NCI-H82 treated with DMSO at 0.1 percent for 48 hours (cell line): Measurements from ENCODE around the gene PGA5.

Experiments
- DNase-seq: peaks from one replicate; lab custom pipeline; 2025; ENCODE audit not compliant: unreplicated experiment; lab: John Stamatoyannopoulos, UW

PGA5 gene

DNA sequence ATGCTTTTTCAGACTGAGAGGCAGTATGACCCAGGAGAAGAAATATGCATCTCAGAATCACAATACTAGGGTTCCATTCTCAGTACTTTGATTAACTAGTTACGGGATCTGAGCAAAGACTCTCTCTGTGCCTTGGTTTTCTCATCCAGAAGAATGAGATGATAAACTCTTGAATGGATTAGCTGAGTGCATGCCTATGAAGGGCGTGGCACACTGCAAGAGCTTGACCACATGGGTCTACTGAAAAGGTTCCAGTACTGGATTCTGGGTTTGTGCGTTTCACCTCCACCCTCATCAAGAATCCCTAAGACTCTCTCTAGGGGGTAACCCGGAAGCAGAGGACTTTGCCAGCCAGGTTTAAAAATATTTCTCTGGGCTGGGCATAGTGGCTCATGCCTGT lies 25.6 kb downstream of the PGA5 start:
- no peak for DNase-seq

DNA sequence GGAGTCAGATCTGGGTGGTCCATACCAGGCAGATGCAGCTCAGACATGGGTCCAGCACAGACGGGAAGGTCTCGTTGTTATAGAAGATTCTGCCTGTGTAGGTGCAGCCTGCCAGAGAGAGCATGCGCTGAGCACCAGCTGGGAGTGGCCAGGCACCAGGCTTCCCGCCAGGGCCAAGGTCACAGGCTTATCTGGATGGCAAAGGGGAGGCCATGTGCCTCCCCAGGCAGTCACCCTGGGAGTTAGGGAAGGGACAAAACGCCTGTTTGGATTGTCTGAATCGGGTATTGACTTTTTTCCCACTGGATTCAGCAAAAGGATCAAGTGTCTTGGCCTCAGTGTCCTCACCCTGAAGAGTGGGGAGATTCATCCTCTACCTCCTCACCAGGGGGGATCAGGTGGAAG lies 26.5 kb downstream of the PGA5 start:
- no peak for DNase-seq

DNA sequence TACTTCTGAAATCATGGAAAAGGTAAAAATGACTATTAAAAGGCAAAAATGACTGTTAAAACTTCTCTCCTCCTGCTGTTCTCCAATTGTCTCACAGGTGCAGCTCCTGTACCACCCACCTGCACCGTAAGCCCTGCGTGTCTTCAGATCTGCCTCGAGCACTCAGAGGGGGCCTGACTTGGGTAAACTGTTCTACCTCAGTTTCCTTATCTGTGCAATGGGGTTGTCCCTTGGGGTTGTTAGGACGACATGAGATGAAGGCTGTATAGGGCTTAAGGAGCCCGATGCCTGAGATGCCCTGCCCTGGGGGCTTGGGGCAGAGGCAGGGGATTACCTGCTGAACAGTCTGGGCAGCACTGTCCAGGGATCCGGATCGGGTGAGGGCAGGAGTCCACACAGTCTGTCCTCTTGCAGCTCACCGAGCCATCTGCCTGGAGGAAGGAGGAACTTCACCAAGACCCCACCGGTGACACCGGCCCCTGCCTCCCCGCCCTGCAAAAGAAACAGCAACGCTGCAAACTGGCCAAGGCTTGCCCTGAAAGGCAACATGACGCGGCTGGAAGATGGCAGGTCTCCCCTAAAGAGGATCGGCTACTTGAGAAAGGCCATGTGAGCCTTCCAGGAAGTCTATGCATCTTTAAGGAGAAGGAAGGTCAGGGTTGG lies 27.7 kb downstream of the PGA5 start:
- DNase-seq = no peak

DNA sequence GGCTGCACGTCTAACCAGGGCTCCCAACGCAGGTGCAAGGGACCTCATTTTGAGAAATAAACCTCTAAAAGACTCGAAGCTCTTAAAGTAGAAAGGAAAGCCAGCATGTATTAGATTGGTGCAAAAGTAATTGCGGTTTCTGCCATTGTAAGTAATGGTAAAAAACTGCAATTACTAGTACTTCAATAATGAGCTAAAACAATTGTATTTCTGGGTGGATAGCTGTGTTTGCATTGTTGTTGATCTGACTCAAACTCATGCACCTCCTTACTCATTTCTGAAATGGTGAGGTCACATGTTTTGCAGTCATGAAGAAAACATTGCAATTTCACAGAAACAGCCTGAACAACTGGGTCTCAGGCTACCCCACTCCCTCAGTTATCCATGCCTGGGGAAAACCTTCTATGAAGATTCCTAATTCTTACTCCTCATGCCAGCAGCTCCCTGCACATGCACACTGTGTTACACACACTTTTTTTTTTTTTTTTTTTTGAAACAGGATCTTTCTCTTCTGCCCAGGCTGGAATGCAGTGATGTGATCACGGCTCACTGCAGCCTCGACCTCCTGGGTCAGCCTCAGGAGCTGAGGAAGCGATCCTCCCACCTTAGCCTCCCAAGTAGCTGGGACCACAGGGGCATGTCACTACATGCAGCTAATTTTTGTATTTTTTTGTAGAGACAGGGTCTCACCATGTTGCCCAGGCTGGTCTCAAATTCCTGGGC lies 29.5 kb downstream of the PGA5 start:
- DNase-seq = no peak

DNA sequence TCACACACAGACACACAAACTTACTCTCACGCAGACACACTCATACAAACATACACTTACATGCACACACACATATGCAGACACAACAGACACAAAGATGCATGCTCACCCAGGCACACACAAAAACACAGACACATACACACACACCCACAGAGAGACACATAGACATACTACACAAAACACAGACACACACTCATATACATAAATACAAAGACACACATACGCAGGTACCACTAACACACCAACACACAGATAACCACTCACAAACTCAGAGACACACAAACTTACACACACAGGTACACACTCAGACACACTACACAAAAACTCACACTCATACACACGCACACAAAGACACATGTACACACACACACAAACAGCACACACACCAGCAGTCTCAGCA lies 31.8 kb downstream of the PGA5 start:
- DNase-seq = no peak

DNA sequence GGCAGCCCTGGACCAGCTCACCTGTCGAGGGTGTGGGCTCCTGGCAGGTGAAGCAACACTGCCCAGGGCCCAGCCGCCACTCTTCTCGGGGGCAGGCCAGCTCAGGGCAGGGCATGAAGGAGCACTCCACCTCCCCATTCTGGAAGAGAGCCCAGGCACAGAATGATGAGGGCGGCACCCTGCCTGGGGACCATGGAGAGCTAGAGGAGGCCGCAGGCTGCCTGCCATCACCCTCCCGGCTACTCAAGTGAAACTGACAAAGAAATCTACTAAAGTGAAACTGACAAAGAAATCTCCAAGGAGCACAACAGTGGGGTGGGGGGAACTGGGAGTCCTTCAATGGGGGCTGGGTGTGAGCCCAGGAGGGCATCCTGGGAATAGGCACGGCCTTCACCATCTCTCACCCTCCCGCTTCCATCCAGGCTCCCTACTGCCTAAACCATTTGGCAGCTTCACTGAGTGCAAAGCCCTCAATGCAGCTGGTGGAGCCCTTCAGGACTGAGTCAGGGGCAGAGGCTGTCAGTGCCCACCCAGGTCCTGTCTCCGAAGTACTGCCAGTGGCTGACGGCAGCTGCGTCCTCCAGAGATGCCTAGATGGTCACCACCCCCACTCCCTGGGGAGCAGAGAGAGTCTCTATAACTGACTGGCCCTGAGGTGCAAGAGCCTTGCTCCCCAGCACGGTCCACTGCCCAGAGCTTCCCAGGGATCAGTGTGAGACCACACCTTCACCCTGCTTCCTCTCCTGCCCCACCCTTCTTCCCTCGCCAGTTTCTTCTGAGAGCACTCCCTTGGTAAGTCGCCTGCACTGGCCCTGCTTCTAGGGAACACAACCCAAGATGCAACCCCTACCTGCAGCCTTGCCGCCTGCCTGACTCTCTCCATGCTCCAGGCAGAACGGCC lies 32.5 kb downstream of the PGA5 start:
- DNase-seq = no peak

DNA sequence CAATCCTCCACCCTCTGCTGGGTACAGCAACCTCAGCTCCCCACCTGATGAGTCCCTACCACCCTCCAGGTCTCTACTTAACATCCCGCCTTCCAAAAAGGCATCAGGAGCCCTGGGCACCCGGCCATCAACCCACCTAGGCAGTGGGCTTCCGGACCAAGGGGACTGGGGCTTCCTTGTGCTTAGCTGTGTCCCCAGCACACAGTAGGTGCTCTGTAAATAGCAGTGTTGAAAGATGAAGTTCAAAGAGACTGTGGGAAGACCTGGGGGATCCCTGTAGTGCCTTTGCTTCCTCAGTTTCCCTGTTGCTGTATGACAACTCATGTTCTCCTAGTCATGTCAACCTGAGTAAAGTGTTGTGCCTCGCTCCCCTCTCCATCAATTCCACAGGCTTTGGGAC lies 33.1 kb downstream of the PGA5 start:
- DNase-seq = no peak

DNA sequence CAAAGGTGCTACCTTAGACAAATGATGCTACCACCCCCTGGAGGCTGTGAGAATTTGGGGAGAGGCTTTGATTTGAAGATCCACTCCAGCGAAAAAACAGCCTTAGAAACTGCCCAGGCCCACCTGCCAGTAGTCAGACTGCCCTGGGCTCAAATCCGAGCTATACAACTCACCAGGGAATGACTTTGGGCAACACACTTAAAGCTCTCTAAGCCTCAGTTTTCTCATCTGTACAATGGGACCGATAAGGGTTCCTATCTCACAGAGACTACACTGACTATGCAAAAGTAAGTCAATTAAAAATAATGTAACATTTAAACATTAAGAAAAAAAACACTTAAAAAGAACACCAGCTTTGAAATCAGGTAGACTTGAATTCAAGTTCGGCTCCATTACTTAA lies 34.2 kb downstream of the PGA5 start:
- no peak for DNase-seq

DNA sequence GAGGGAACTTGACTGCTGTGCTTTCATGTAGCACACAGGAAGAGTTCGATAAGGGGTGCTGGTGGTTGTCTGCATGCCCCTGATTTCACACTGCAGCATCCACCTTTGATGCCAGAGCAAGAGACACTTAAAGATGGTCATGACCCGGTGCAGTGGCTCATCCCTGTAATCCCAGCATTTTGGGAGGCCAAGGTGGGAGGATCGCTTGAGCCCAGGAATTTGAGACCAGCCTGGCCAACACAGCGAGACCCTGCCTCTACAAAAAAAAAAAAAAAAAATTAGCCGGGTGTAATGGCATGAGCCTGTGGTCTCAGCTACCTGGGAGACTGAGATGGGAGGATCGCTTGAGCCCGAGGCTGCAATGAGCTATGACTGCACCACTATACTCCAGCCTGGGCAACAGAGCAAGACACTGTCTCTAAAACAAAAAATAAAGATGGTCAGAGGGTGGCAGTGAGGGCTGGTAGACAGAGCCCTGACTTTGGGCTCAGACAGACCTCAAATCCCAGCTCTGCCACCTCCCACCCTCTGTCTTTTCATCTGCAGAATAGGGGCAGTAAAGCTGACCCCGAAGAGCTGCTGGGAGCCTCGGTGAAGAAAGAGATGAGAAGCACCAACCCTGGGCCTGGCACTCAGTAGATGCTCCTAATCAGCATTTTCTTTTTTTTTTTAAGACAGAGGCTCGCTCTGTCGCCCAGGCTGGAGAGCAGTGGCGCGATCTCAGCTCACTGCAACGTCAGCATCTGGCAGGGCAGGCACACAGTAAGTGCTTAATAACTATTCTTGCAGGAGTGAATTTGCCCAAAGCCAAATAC lies 36.4 kb downstream of the PGA5 start:
- no peak for DNase-seq

DNA sequence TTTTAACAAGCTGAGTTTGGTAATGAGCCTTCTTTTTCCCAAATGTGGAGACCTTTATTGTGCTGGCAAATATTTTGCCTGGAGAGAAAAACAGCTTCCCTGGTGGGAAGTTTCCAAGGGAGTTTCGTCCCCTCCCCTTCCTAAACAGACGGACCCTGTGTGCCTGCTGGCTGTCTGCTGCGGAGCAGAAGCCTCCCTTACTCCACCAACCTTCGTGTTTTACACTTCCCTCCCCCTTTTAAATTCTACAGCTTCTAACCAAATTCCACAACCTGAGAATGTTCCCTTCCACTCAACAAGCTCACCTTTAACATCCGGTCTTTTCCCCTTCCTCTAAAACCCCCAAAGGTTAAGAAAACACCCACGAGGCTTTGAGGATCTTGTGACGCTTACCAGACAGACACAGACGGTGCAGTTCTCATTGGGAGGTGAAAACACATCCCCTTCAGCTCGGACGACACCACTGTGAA lies 37.1 kb downstream of the PGA5 start:
- DNase-seq = no peak

DNA sequence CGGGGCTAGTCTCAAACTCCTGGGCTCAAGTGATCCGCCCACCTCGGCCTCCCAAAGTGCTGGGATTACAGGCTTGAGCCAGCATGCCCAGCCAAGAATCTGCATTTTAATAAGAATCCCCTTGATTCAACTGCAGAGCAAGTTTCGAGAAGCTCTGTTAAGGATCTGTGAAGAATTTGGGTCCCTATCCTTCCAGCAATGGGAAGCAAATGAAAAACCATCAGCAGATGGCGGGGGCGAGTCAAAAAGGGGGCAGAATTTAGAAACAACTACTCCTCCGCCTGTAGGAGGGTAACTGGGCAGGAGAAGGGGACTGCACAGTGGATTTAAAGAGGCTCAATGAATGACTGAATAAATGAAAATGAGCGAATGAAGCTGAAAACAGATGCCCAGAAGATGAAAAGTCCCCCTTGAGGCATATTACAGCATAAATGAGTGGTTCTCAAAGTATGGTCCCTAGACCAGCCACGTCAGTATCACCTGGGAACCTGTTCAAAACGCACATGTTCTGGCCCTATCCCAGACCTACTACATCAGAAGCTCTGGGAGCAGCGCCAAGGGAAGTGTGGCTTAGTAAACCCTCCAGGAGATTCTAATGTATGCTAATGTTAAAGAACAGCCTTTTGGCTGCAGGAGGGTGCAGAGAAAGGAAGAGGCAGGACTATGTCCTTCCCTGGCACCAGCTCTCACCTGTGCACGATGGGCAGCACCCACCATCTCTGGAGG lies 39.1 kb downstream of the PGA5 start:
- DNase-seq = no peak

DNA sequence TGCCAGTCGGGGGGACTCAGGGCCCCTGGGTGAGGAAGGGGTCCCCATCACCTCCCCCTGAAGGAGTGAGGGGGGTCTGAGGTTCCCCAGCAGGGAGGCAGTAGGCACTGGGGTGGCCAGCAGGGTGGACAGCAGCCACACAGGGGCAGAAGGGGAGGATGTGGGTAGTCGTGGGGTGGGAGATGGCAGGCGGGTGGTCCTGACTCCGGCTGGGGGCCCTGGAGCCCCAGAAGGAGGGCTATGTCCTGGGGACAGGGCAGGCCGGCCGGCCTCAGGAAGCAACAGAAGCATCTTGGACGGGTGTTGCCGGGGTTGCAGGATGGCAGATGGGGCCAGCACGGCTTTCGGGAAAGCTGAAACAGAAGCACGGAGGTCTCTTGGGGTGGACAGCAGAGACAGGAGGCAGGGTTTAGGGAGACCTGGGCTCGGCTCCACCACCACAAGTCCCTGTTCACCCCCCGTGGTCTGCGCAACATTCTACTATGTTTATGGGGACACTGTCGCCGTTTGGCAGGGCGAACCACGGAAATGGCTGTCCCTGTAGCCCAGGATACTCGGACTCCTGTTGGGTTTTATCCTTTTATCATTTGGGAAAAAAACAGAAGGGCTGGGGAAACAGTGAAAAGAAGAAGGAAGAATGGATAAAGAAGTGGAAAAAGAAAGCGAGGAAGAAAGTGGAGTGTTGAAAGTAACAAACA lies 40.1 kb downstream of the PGA5 start:
- DNase-seq = no peak

DNA sequence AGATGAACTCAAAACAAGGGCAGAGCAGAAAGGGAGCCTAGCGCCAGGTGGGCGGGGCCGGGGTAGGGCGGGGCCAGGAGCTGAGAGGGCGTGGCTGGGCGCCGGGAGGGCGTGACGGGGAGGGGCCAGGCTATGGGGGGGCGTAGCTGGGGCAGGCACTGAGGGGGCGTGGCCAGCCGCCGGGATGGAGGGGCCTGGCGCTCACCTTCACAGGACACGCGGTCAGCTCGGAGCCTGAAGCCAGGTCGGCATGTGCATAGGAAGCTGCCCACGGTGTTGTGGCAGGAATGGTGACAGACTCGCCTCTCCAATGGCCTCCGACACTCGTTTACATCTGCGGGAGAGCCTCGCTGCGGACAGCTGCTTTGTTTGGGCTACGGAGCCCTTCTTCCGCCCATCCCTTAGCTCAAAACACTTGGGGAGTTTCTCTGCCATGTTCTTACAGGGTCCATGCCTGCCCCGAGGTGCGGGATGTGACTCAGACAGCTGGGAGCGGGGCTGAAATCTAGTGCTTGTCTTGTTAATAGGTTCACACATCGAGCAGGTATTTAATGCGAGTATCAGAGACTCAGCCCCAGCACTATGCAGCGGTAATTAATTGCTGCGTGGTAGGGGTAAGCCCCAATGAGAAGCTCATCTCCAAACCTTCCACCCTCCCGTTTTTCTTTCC lies 40.7 kb downstream of the PGA5 start:
- no peak for DNase-seq

DNA sequence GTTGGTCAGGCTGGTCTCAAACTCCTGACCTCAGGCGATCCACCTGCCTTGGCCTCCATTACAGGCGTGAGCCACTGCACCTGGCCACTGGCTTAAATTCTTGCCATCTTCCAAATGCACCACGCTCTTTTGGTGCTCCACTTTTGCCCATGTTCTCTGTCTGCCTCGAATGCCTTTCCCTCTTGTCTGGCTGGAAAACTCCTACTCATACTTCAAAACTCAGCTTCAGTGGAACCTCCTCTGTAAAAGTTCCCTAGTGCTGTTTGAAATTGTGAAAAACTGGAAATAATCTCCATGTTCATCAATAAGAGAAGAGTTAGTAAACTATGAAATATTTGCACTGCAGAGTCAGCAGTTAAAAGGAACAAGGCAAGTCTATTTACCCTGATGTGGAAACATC lies 42.6 kb downstream of the PGA5 start:
- DNase-seq = no peak

DNA sequence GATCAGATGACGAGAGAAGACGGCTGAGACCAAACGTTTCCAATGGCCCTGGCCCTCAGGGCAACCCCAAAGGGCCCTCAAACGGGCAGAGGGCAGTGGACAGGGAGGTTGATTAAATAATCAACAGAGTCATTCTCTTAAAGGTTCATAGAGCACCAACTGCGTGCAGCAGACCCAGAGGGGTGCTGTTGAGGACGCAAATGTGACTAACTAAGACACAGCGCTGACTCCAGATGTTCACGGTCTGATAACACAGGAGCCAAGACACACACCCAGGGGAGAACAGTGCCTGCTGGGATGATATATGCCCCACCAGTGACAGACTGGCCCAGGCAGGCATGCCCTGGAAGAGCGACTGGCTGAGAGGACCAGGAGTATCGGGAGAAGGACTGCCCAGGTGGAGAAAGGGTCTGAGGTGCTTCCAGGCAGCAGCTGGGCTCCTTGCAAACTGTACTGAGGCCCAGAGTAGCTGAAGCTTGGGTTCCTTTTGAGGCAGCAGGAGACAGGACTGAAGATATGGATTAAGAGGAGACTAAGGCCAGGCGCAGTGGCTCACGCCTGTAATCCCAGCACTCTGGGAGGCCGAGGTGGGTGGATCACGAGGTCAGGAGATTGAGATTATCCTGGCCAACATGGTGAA lies 46.5 kb downstream of the PGA5 start:
- DNase-seq = no peak

DNA sequence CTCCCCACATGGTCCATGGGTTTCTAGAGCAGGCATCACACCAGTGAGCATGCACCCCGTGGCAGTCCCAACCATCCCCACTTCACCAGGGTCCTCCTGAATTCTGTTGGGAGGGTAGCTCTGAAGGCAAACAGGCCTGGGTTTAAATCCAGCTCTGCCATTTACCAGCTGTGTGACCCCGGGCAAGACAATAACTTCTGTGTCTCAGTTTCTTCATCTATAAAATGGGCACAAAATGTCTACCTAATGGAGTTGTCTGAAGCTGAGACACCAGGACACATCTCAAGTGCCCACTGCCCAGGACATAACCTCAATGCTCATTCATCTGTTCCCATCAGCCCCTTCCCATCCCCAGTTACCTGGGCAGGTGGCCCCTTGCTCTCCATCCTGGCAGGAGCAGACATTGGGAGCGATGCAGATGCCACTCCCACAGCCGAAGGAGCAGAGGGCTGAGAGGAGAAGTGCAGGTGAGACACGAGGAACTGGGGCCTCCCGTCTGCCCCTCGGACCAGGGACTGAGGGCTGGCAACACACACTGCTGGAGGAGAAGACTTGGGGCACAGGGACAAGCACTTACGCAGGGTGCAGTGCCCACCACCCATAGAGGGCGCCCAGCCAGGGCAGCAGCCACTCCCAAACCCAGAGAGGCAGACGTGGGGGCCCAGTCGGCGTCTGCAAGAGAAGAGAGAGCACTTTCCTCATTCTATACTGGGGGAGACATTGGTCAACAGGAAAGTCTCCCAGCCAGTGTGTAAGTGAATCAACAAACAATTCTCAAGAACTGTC lies 50.1 kb downstream of the PGA5 start:
- DNase-seq = no peak

DNA sequence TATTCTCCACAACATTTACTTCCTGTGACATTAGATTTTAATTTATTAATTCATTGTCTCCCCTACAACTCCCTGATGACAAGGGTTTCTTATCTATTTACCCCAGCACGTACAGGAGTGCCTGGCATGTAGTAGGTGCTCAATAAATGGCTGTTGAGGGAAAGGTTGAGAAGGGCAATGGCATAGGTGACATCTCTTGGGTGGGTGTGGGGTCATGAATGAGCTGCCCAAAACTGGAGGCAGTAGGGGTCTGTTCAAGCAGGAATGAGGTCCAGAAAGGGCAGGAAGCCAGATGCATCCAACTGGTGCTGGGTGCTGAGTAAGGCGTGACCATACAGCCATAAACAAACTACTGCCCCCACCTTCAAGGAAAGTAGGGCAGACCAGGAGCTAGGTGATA lies 51.4 kb downstream of the PGA5 start:
- no peak for DNase-seq
